B cell (primary cell): ENCODE results near the gene CDKN1B. TPM values are rescaled to one million over a fixed set of nuclear protein-coding genes. Genes with fewer than 3 reads are reported as not detected.

ENCODE experiments used
- ATAC-seq: fragments of 200-7000 bp; cut with Tn5 transposase; one replicate; pipeline ENCODE4 v1.10.0; 2021; ENCODE audit warnings: low read depth, mild to moderate bottlenecking, moderate number of reproducible peaks, moderate library complexity
- CTCF ChIA-PET: fragments of 350-600 bp; sonication (Branson Sonifier 250); formaldehyde crosslinking; loops from one replicate; lab custom pipeline; 2021; ENCODE audit warnings: antibody characterized with exemption, inconsistent platforms; lab: Charles Lee
- POLR2A ChIA-PET: fragments of 350-600 bp; sonication (Branson Sonifier 250); formaldehyde crosslinking; loops from one replicate; lab custom pipeline; 2021; ENCODE audit warnings: antibody characterized with exemption; lab: Charles Lee
- DNase-seq: peaks from one replicate; pipeline ENCODE4 v3.0.0; 2013
- H2AFZ ChIP-seq: 2 replicates; pipeline ENCODE4 v1.6.1; 2012; ENCODE audit warnings: mild to moderate bottlenecking, low read depth, low read length; ENCODE audit not compliant: insufficient read depth, poor library complexity, severe bottlenecking
- H3K27ac ChIP-seq, 2 donors: 1 replicate in 1 of 2; 2 replicates in 1 of 2; pipeline ENCODE4 v1.5.1; 2012 to 2013; ENCODE audit warnings: low read length in 2 of 2, mild to moderate bottlenecking in 2 of 2, moderate library complexity in 1 of 2
- H3K27me3 ChIP-seq, 4 experiments: fragments of 200-600 bp in 1 of 4; sonication (generic) in 1 of 4; replicated peaks in 1 of 4; 1 replicate in 2 of 4; 2 replicates in 2 of 4; pipeline versions ENCODE4 v1.6.1 to v1.7.0; 2013 to 2016; ENCODE audit warnings: low read length in 3 of 4, mild to moderate bottlenecking in 2 of 4, mixed read lengths in 1 of 4, moderate library complexity in 1 of 4; ENCODE audit not compliant: insufficient read depth in 4 of 4, control insufficient read depth in 3 of 4; ENCODE audit errors: control extremely low read depth in 1 of 4
- H3K36me3 ChIP-seq, 2 experiments: replicated peaks in 1 of 2; 1 replicate in 1 of 2; 2 replicates in 1 of 2; pipeline versions ENCODE4 v1.6.1 to v1.7.1; 2013; ENCODE audit warnings: low read length in 1 of 2; ENCODE audit not compliant: insufficient read depth in 2 of 2, control insufficient read depth in 1 of 2; ENCODE audit errors: control extremely low read depth in 1 of 2, extremely low read depth in 1 of 2
- H3K4me1 ChIP-seq, 2 donors: fragments of 200-600 bp in 1 of 2; sonication (generic) in 1 of 2; 1 replicate in 1 of 2; 2 replicates in 1 of 2; pipeline versions ENCODE4 v1.5.1 to v1.6.1; 2013 to 2017; ENCODE audit warnings: low read length in 2 of 2; ENCODE audit not compliant: control insufficient read depth in 2 of 2, insufficient read depth in 2 of 2
- H3K4me2 ChIP-seq: replicated peaks from 2 replicates; pipeline ENCODE3; 2012; ENCODE audit warnings: mild to moderate bottlenecking, low read depth, low read length; ENCODE audit not compliant: poor library complexity, severe bottlenecking
- H3K4me3 ChIP-seq, 5 experiments: fragments of 200-600 bp in 1 of 5; sonication (generic) in 1 of 5; 1 replicate in 3 of 5; 2 replicates in 2 of 5; pipeline versions ENCODE4 v1.5.1 to v1.7.0; 2011 to 2016; ENCODE audit warnings: low read length in 4 of 5, mild to moderate bottlenecking in 4 of 5, low read depth in 2 of 5, control low read depth in 1 of 5, moderate library complexity in 1 of 5; ENCODE audit not compliant: insufficient read depth in 1 of 5; ENCODE audit errors: control extremely low read depth in 1 of 5, extremely low read depth in 1 of 5
- H3K79me2 ChIP-seq: fragments of 200-600 bp; sonication (generic); one replicate; pipeline ENCODE4 v1.6.0; 2016; ENCODE audit warnings: low read length; ENCODE audit not compliant: control insufficient read depth, insufficient read depth
- H3K9ac ChIP-seq: fragments of 200-600 bp; sonication (generic); 2 replicates; pipeline ENCODE4 v1.6.1; 2017; ENCODE audit warnings: mild to moderate bottlenecking, low read length, moderate library complexity
- H3K9me3 ChIP-seq, 3 donors: one replicate each; pipeline versions ENCODE4 v1.6.1 to v1.7.1; 2013; ENCODE audit warnings: low read length in 2 of 3; ENCODE audit not compliant: control insufficient read depth in 2 of 3, insufficient read depth in 1 of 3; ENCODE audit errors: control extremely low read depth in 1 of 3
- H4K20me1 ChIP-seq: 2 replicates; pipeline ENCODE4 v1.6.0; 2012; ENCODE audit warnings: mild to moderate bottlenecking, low read length; ENCODE audit not compliant: insufficient read depth, control insufficient read depth, poor library complexity, severe bottlenecking
- H3K27ac Mint-ChIP-seq: one replicate; pipeline ENCODE4 v1.8.0; 2021; ENCODE audit warnings: mixed read lengths
- H3K27me3 Mint-ChIP-seq: one replicate; pipeline ENCODE4 v1.8.0; 2021; ENCODE audit warnings: mixed read lengths
- H3K4me1 Mint-ChIP-seq: one replicate; pipeline ENCODE4 v1.8.0; 2021; ENCODE audit warnings: mixed read lengths
- H3K4me3 Mint-ChIP-seq: one replicate; pipeline ENCODE4 v1.8.0; 2021; ENCODE audit warnings: mixed read lengths
- H3K9me3 Mint-ChIP-seq: one replicate; pipeline ENCODE4 v1.8.0; 2022; ENCODE audit warnings: mixed read lengths; ENCODE audit not compliant: insufficient read depth
- EZH2 ChIP-seq: IDR thresholded peaks from 2 replicates; pipeline ENCODE4 v1.6.1; 2012; ENCODE audit warnings: borderline replicate concordance, low read depth, mild to moderate bottlenecking, moderate library complexity, low read length; ENCODE audit not compliant: insufficient read depth, poor library complexity, severe bottlenecking
- WGBS: methylation state at CpG from one replicate; pipeline ENCODE4 v1.1.5; 2013; ENCODE audit warnings: missing lambda C conversion rate; ENCODE audit not compliant: insufficient coverage; 5-methylcytosine and 5-hydroxymethylcytosine counted together
- intact Hi-C: fragments of 100-400 bp; cut with micrococcal nuclease; formaldehyde crosslinking; loops from one replicate; pipeline ENCODE4 v1.10.0; 2022
- polyA plus RNA-seq: library from polyadenylated mRNA; depleted of rRNA; stranded (reverse); fragments of >200 nt; gene quantifications from 2 replicates; pipeline ENCODE4 v1.2.3, GENCODE V29; 2012
- total RNA-seq, 2 donors: library from RNA; stranded (reverse); fragments of 120-200 nt in 1 of 2; gene quantifications; 1 replicate in 1 of 2; 2 replicates in 1 of 2; pipeline versions ENCODE4 v1.2.3 to v1.2.4, GENCODE V29; 2013 to 2022
- TF ChIP-seq, protein P1 (sequence below): fragments of 200-600 bp; IDR thresholded peaks from one replicate; pipeline ENCODE4 v1.8.0; 2022; ENCODE audit warnings: antibody characterized with exemption, mild to moderate bottlenecking

The CDKN1B gene
- total and polyA plus RNA-seq, 2 donors (not counting 1 experiment from before 2014, with no cell fraction given): 77.4 to 149 TPM

DNA sequence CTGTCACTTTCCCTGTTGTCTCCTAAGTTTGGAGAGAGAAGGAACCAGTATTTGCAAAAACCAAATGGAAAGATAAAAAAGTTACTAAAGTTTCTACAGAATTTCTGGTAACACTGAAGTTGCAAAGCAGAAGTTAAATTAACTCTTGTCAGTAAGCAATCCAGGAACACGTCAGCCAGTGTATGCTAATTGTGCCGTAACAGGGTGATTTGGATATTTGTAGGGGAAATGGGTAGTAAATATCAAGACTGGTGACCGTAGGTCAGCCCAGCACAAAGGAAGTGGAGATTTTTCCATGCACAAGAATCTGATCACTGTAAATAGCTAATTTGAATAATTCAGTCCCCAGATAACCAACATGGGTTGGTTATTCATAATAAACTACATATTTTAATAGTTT lies 2.3 kb downstream of the CDKN1B start:
- H3K4me1 ChIP-seq: peaks cover 37 to 49% of the 10 kb centered on the region in 2 donors
- H3K9ac ChIP-seq: peak overlapping the region; percentile 98
- peak overlapping the region; percentile 82 to 100 (median 96) for H3K4me3 ChIP-seq
- peak overlapping the region; percentile 94 to 96 for H3K27ac ChIP-seq
- no peak overlapping the region for H2AFZ ChIP-seq
- TF ChIP-seq, protein P1, sequence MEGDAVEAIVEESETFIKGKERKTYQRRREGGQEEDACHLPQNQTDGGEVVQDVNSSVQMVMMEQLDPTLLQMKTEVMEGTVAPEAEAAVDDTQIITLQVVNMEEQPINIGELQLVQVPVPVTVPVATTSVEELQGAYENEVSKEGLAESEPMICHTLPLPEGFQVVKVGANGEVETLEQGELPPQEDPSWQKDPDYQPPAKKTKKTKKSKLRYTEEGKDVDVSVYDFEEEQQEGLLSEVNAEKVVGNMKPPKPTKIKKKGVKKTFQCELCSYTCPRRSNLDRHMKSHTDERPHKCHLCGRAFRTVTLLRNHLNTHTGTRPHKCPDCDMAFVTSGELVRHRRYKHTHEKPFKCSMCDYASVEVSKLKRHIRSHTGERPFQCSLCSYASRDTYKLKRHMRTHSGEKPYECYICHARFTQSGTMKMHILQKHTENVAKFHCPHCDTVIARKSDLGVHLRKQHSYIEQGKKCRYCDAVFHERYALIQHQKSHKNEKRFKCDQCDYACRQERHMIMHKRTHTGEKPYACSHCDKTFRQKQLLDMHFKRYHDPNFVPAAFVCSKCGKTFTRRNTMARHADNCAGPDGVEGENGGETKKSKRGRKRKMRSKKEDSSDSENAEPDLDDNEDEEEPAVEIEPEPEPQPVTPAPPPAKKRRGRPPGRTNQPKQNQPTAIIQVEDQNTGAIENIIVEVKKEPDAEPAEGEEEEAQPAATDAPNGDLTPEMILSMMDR: no peak
- Mint-ChIP-seq H3K27ac (peak overlapping the region; percentile 90), H3K4me1 (peaks cover 58% of the 10 kb centered on the region), H3K27me3 (no peaks in the 10 kb centered on the region), H3K4me3 (peak overlapping the region; percentile 97), H3K9me3 (no peaks in the 10 kb centered on the region)
- peak overlapping the region; percentile 94 for H3K4me2 ChIP-seq
- ATAC-seq (no peak), DNase-seq (peak; percentile 58)
- H3K79me2 ChIP-seq: peaks cover 60% of the 10 kb centered on the region
- H3K36me3 ChIP-seq: peaks cover 6 to 36% of the 10 kb centered on the region in 2 experiments
- peaks cover 25% of the 10 kb centered on the region for H4K20me1 ChIP-seq
- POLR2A ChIA-PET: interaction anchor here (2.2 to 6.6 kb wide), 2 partner anchors 22 to 362 kb away, joined by 6 to 54 read pairs; partner anchors contain the start of gene BORCS5
- WGBS: 0% methylated on average over 2 of the region's 3 CpGs
- intact Hi-C loops: loop anchor here (5.0 to 10.0 kb wide), 3 partner anchors 72 to 1072 kb away; partner anchors contain the start of gene ETV6
- CTCF ChIA-PET: interaction anchor here (1.0 to 2.5 kb wide), 5 partner anchors 16 to 342 kb away, joined by 3 to 15 read pairs (median 5); partner anchors contain the start of gene GPR19
- H3K9me3 ChIP-seq: no peaks in the 10 kb centered on the region
- no peaks in the 10 kb centered on the region for H3K27me3 ChIP-seq

DNA sequence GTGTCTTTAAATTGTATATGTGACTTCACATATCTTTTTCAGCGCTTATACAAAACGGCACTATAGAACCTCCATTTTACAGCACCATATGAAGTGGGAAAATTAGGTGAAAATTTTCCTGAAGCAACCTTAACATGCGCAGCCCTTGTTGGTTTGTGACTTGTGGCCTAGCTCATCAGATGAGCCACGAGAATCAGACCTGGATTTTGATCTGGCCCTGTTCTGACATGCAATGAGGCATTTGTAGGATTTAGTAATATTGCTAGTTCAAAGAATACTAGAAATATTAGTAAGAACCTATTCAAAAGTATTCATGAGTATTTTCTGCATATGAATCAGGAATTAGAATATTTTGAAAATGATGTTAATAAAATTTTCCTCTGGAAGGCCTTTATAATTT lies 2.9 kb downstream of the CDKN1B start:
- no peaks in the 10 kb centered on the region for H3K27me3 ChIP-seq
- H3K4me1 Mint-ChIP-seq: peaks cover 52% of the 10 kb centered on the region
- intact Hi-C loops: no loop called here
- H3K9me3 ChIP-seq: no peaks in the 10 kb centered on the region
- no peak for DNase-seq
- no peak for TF ChIP-seq EZH2
- TF ChIP-seq, protein P1: no peak
- H3K27me3 Mint-ChIP-seq: no peaks in the 10 kb centered on the region
- H3K4me1 ChIP-seq: peaks cover 32 to 45% of the 10 kb centered on the region in 2 donors
- POLR2A ChIA-PET: interaction anchor here (2.2 kb wide), 1 partner anchor 23 kb away, joined by 6 read pairs; no protein-coding TSS in a partner anchor
- peak overlapping the region; percentile 82 for H3K27ac Mint-ChIP-seq
- H2AFZ ChIP-seq: no peak overlapping the region
- no peak for ATAC-seq
- peak overlapping the region in 4 of 5 experiments; percentile 82 to 100 (median 96) for H3K4me3 ChIP-seq
- CTCF ChIA-PET: interaction anchor here (1.3 to 2.5 kb wide), 4 partner anchors 15 to 343 kb away, joined by 3 to 15 read pairs (median 6); no protein-coding TSS in a partner anchor
- H3K79me2 ChIP-seq: peaks cover 60% of the 10 kb centered on the region
- H3K36me3 ChIP-seq: peaks cover 6 to 36% of the 10 kb centered on the region in 2 experiments
- peak overlapping the region; percentile 98 for H3K9ac ChIP-seq
- peak overlapping the region; percentile 97 for H3K4me3 Mint-ChIP-seq
- peak overlapping the region; percentile 94 for H3K4me2 ChIP-seq
- H3K9me3 Mint-ChIP-seq: no peaks in the 10 kb centered on the region
- H3K27ac ChIP-seq: peak overlapping the region; percentile 94 to 96
- peaks cover 25% of the 10 kb centered on the region for H4K20me1 ChIP-seq
- WGBS: no CpG with 5 or more reads among the region's 4 CpGs
